LNCaP clone FGC (cell line): ENCODE data around the gene UST.
"Not testable (repeated sequence)": the region's sequence is repeated elsewhere in the genome, so short reads cannot be mapped to it uniquely, and the experiment has no call there.

Experiments used
- DNase-seq: peaks from one replicate; pipeline ENCODE4 v3.0.0-alpha.2; 2011; ENCODE audit warnings: low read depth
- H3K4me3 ChIP-seq: 2 replicates; pipeline ENCODE4 v1.5.1; 2011; ENCODE audit warnings: mild to moderate bottlenecking, low read depth, low read length, control low read depth
- CTCF ChIP-seq: IDR thresholded peaks from 2 replicates; pipeline ENCODE4 v1.5.1; 2012; ENCODE audit warnings: mild to moderate bottlenecking; ENCODE audit not compliant: control insufficient read depth, insufficient read depth; ENCODE audit errors: extremely low read depth

The UST gene

GRCh38 chr6:148878683-148879082, 131.9 kb downstream of the UST start:
- TF ChIP-seq CTCF = no peak
- H3K4me3 ChIP-seq = no peak overlapping the region
- no peak for DNase-seq

DNA sequence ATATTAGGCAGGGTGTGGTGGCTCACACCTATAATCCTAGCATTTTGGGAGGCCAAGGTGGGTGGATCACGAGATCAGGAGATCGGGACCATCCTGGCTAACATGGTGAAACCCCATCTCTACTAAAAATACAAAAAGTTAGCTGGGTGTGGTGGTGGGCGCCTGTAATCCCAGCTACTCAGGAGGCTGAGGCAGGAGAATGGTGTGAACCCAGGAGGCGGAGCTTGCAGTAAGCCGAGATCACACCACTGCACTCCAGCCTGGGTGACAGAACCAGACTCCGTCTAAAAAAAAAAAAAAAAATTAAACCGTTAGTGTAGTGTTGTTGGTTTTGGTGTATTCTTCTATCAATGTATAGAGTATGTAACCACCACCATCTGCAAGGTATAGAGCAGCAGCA, 133.9 kb downstream of the UST start:
- DNase-seq, H3K4me3 ChIP-seq: not testable (repeated sequence)

DNA sequence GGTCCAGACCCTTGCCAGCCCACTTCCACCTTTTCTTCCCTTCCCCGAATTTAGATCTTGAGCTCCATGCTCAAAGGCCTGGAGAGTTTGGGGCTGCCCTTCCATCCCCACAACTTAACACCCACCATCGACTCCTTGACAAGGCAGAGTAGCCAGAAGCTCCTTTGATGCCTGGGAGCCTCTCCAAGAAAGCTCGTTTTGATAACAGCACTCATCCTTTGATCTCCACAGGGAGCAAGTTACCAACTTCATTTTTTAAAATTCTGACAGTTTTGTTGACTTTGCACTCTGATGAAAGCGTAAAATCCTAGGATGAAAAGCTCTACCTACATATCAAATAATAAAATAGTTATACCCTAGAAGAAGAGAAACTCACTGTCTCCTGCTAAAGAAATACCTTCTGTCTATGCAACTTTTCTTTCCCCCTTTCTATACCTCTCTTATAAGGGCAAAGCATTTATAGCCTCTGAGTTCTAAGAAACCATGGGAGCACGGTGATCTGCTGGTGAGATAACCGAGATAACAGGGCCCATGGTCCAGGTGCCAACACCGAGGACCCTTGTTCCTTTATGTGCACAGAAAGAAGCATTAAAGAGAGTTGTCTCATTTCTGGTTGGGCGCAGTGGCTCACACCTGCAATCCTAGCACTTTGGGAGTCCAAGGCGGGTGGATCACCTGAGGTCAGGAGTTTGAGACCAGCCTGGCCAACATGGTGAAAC, 134.9 kb downstream of the UST start:
- TF ChIP-seq CTCF = no peak
- no peak overlapping the region for H3K4me3 ChIP-seq
- DNase-seq = no peak

- no peak overlapping the region for H3K4me3 ChIP-seq
- no peak for TF ChIP-seq CTCF
- no peak for DNase-seq
These were observed 136.4 kb downstream of the UST start for GRCh38 chr6:148883270-148883669.

GRCh38 chr6:148884461-148884860, 137.6 kb downstream of the UST start:
- no peak for TF ChIP-seq CTCF
- DNase-seq = no peak
- H3K4me3 ChIP-seq = no peak overlapping the region

DNA sequence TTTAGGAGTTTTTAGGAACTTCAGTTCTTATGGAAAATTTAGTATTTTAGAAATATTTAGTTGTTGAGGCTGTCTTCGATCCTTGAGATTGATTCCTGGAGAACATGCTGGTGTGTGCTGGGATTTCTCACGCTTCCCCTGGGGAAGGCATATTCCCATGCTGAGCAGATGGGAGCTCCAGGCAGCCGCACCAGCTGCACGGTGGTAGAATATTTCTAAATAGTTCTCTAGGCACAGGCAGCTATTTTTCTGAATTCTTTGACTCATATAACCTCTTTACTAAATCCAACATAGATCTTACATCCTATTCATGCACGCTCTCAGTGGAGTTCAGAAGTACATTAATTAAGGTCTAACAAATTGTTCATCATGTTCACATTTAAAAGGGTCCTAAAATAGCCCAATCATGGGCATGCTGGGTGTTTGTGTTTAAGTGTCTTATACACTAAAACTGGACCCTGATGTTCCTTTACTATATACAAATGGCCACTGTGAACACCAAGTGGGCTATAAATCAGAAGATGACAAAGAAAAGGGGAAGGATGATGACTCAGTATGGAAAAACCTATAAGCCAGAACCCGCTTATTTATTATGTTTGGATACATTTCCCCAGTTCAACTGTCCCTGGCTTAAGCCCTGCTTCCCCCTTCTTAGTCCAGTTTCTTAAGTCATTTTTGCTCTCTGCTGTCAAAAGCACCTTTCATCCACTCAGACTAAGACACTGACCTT, 138.5 kb downstream of the UST start:
- no peak for DNase-seq
- no peak for TF ChIP-seq CTCF
- H3K4me3 ChIP-seq = no peak overlapping the region

DNA sequence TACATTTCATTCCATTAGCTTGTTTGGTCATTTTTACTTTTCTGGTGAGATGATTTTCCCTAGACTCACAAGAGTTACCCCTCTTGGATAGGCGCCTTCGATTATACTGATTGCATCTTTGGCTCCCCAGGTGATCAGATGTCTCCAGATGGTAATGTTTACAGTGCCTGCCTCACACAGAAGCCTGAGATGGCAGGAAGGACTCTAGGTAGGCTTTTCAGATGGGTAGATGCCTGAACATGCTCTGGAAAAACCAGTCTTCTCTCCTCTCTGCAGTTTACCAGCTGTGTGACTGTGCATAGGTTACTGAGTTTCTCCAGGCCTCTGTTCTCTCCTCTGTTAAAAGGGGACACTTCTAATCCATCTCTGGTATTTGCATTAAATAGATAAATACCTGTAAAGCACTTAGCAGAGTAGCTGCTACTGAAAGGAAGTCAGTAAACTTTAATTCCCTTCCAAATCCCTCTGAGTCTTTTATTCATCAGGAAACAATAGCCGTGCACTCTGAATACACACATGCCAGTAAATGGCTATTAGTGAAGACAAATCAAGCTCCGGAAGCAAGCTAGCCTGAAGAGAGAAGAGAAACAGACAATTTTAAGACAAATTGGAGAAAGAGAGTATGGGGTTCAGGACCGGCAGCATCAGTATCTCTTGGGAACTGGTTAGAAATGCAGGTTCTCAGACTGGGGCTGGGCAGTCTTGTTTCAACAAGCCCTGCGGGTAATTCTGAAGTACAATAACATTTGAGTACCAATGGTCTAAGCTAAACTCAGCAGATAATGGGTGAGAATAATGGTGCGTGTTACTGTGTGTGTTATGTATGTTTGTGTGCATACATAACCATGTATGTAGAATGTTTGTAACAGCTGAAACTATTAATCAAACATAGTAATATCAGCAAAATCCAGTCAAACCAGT, 139.4 kb downstream of the UST start:
- H3K4me3 ChIP-seq = no peak overlapping the region
- TF ChIP-seq CTCF = no peak
- DNase-seq = no peak
